CD4-positive, alpha-beta T cell treated with Interleukin-17A for 4 hours (primary cell): ENCODE data around the gene ACACB.

ENCODE experiments used
- DNase-seq: peaks from one replicate; pipeline ENCODE4 v3.0.0-alpha.2; 2020; ENCODE audit warnings: mixed read lengths

Gene ACACB

GRCh38 chr12:109259545-109259895 is 143.1 kb downstream of the ACACB start:
- no peak for DNase-seq

- no peak for DNase-seq
Measured at GRCh38 chr12:109261087-109261486, 144.7 kb downstream of the ACACB start.

GRCh38 chr12:109261939-109262338 is 145.6 kb downstream of the ACACB start:
- no peak for DNase-seq

GRCh38 chr12:109263439-109263838 is 147.1 kb downstream of the ACACB start:
- no peak for DNase-seq

- DNase-seq: peak; percentile 32
Measured at GRCh38 chr12:109264095-109264942, 147.9 kb downstream of the ACACB start.

- DNase-seq: no peak
Measured at GRCh38 chr12:109264943-109265650, 148.7 kb downstream of the ACACB start.

GRCh38 chr12:109266106-109266879 is 149.9 kb downstream of the ACACB start:
- no peak for DNase-seq

- DNase-seq: no peak
Measured at GRCh38 chr12:109267361-109267760, 151.0 kb downstream of the ACACB start.

- DNase-seq: no peak
Measured at GRCh38 chr12:109268896-109269295, 152.5 kb downstream of the ACACB start.

- DNase-seq: no peak
Measured at GRCh38 chr12:109269428-109269827, 153.0 kb downstream of the ACACB start.

- DNase-seq: no peak
Measured at GRCh38 chr12:109270494-109270893, 154.1 kb downstream of the ACACB start.

GRCh38 chr12:109271418-109271817 is 155.0 kb downstream of the ACACB start:
- DNase-seq: no peak

- DNase-seq: no peak
Measured at GRCh38 chr12:109273354-109273753, 157.0 kb downstream of the ACACB start.

- no peak for DNase-seq
Measured at GRCh38 chr12:109274381-109274780, 158.0 kb downstream of the ACACB start.

GRCh38 chr12:109275173-109275572 is 158.8 kb downstream of the ACACB start:
- DNase-seq: no peak

GRCh38 chr12:109276160-109276559 is 159.8 kb downstream of the ACACB start:
- no peak for DNase-seq

GRCh38 chr12:109277255-109277898 is 161.0 kb downstream of the ACACB start:
- no peak for DNase-seq

- DNase-seq: no peak
Measured at GRCh38 chr12:109277899-109278762, 161.7 kb downstream of the ACACB start.

- no peak for DNase-seq
Measured at GRCh38 chr12:109278912-109279311, 162.5 kb downstream of the ACACB start.

GRCh38 chr12:109279525-109279924 is 163.1 kb downstream of the ACACB start:
- DNase-seq: no peak

- DNase-seq: no peak
Measured at GRCh38 chr12:109281452-109281851, 165.1 kb downstream of the ACACB start.

- DNase-seq: no peak
Measured at GRCh38 chr12:109284392-109284791, 168.0 kb downstream of the ACACB start.
